Body of pancreas (tissue), 4 donors: ENCODE data around the gene CAMKMT. TPM values are rescaled to one million over a fixed set of nuclear protein-coding genes. Genes with fewer than 3 reads are reported as not detected.

Experiments used
- ATAC-seq: fragments of 150-250 bp; one replicate; pipeline ENCODE4 v1.9.1; 2016
- DNase-seq, 4 donors: peaks; one replicate each; pipeline ENCODE4 v3.0.0-alpha.2; 2019
- H3K27ac ChIP-seq, 4 donors: fragments of 200-600 bp; sonication (generic); 1 replicate in 3 of 4; 2 replicates in 1 of 4; pipeline versions ENCODE4 v1.5.1 to v1.6.1; 2016 to 2019; ENCODE audit warnings: mild to moderate bottlenecking in 1 of 4, mixed read lengths in 1 of 4, moderate library complexity in 1 of 4
- H3K27me3 ChIP-seq, 2 donors: fragments of 200-600 bp; sonication (generic); one replicate each; pipeline ENCODE4 v1.6.0; 2016; ENCODE audit warnings: mild to moderate bottlenecking in 1 of 2
- H3K36me3 ChIP-seq, 2 donors: fragments of 200-600 bp; sonication (generic); replicated peaks in 1 of 2; 2 replicates each; pipeline ENCODE4 v1.5.1; 2016; ENCODE audit warnings: low read depth in 2 of 2; ENCODE audit not compliant: insufficient read depth in 1 of 2
- H3K4me1 ChIP-seq: fragments of 200-600 bp; sonication (generic); one replicate; pipeline ENCODE4 v1.6.0; 2016
- H3K4me3 ChIP-seq, 2 donors: fragments of 200-600 bp; sonication (generic); 1 replicate in 1 of 2; 2 replicates in 1 of 2; pipeline ENCODE4 v1.5.1; 2016 to 2019
- H3K9me3 ChIP-seq, 3 donors: fragments of 200-600 bp; sonication (generic); 1 replicate in 2 of 3; 2 replicates in 1 of 3; pipeline ENCODE4 v1.5.1; 2016
- CTCF ChIP-seq, 7 experiments: fragments of 450-650 bp in 4 of 7; fragments of 200-600 bp in 3 of 7; sonication (generic) in 3 of 7; IDR thresholded peaks; one replicate each; pipeline ENCODE4 v1.5.1; 2016 to 2019; ENCODE audit warnings: antibody characterized with exemption in 7 of 7
- POLR2A ChIP-seq, 3 donors: fragments of 450-650 bp; IDR thresholded peaks; one replicate each; pipeline ENCODE4 v1.6.1; 2016; ENCODE audit warnings: antibody characterized with exemption in 3 of 3, mild to moderate bottlenecking in 2 of 3
- WGBS, 2 donors: methylation state at CpG; one replicate each; pipeline ENCODE4 v1.1.5; 2017; 5-methylcytosine and 5-hydroxymethylcytosine counted together
- intact Hi-C: fragments of 100-400 bp; cut with DNase I; formaldehyde crosslinking; loops from one replicate; pipeline ENCODE4 v1.15.1; 2023
- total RNA-seq, 2 donors: library from RNA; depleted of rRNA; stranded (reverse); fragments of >200 nt; gene quantifications; one replicate each; pipeline ENCODE4 v1.1.0, GENCODE V29; 2016

Gene CAMKMT
- total RNA-seq, 2 donors from 2014 or later, result 18.4 to 23.4 TPM

GRCh38 chr2:44618251-44619023 lies 256.7 kb downstream of the CAMKMT start:
- Histone ChIP-seq H3K27ac (no peak overlapping the region), H3K4me3 (no peak overlapping the region), H3K27me3 (no peaks in the 10 kb centered on the region), H3K9me3 (no peaks in the 10 kb centered on the region), H3K36me3 (no peaks in the 10 kb centered on the region), H3K4me1 (peaks cover 3% of the 10 kb centered on the region)
- WGBS, 2 donors, result 92 to 94% methylated on average over 5 of the region's 5 CpGs
- intact Hi-C loops, result no loop called here
- ATAC-seq (no peak), DNase-seq (no peak)
- no peak for TF ChIP-seq POLR2A (IDR thresholded peaks at IDR 0.05)
- no peak for TF ChIP-seq CTCF (IDR thresholded peaks at IDR 0.05)

DNA sequence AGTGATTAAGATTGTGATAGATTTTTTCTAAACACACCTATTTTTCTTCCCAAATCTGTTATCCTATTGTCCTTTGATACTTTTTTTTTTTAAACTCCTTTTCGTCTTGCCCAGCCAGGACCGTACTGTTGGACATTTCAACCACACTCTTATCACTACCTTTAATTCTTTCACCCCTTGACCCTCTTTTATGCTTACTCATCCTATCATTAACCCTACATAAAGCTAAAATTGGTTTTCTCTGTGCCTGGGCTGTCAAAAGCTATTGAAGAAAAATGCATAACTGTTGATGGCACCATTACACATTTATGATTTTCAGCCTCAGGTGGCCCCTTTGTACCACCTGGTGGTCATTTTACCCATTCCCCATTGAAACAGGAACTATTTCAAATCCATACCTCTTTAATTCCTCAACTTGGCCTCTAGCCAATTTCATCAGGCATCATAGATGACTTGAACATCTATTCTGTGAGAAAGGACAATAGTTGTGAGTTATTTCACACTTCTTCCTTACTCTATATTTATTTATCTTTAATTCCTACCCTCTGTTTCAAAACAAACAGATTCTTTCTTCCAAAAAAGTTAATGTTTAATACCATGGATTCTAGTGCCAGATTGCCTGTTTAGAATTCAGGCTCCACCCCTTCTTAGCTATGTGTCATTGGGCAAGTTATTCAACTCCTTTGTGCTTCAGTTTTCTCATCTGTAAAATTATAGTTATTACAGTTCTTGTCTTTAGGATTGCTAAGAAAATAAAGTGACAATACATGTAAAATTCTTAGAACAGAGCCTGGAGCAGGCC lies 258.6 kb downstream of the CAMKMT start:
- Histone ChIP-seq H3K27me3 (no peaks in the 10 kb centered on the region), H3K36me3 (no peaks in the 10 kb centered on the region), H3K4me3 (no peak overlapping the region), H3K9me3 (no peaks in the 10 kb centered on the region), H3K27ac (no peak overlapping the region), H3K4me1 (peaks cover 3% of the 10 kb centered on the region)
- DNase-seq (no peak), ATAC-seq (no peak)
- intact Hi-C loops, result no loop called here
- 72 to 78% methylated on average over 2 of the region's 2 CpGs for WGBS, 2 donors
- TF ChIP-seq CTCF (IDR thresholded peaks at IDR 0.05) (no peak), POLR2A (IDR thresholded peaks at IDR 0.05) (no peak)

DNA sequence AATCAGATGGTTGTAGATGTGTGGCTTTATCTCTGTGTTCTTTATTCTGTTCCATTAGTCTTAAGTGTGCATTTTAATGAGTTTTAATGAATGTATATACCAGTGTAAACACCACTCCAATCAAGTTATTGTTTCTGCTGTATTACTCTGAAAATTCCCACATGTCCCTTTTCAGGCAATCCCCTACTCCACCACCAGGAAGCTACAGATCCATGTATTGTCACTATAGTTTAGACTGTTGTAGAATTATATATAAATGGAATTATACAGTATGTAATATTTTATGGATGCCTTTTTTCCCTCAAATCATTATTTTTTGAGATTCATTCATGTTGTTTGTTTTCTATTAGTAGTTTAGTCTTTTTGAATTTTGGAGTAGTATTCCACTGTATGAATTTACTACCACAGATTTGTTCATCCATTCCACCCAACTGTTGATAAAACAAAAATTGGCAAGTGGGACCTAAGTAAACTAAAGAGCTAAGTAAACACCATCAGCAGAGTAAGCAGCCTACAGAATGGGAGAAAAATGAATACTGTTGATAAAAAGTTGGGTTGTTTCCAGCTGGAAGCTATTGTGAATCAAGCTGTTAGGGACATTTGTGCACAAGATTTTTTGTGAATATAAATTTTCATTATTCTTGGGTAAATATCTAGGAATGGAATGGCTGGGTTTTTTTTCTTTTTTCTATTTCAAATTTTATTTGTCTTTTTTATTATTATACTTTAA lies 262.0 kb downstream of the CAMKMT start:
- intact Hi-C loops, result no loop called here
- no peaks in the 10 kb centered on the region for H3K27me3 ChIP-seq
- no peak overlapping the region for H3K4me3 ChIP-seq

DNA sequence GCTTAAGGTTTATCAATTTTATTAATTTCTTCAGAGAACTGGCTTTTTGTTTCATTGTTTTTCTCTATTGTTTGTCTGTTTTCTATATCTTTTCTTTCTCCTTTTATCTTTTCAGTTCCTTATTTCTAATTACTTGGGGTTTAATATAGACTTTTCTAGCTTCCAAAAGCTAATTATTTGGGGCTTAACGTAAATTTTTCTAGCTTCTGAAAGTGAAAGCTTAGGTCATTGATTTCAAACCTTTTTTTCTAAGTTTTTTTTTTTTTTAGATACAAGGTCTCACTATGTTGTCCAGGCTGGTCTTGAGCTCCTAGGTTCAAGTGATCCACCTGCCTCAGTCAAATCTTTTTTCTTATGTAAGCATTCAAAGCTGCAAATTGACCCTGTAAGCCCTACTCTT lies 266.6 kb downstream of the CAMKMT start:
- Histone ChIP-seq H3K36me3 (no peaks in the 10 kb centered on the region), H3K4me1 (no peaks in the 10 kb centered on the region), H3K27me3 (no peaks in the 10 kb centered on the region), H3K27ac (no peak overlapping the region), H3K9me3 (no peaks in the 10 kb centered on the region), H3K4me3 (no peak overlapping the region)
- no peak for ATAC-seq
- 96 to 98% methylated on average over 1 of the region's 1 CpG for WGBS, 2 donors
- TF ChIP-seq CTCF (IDR thresholded peaks at IDR 0.05), result no peak
- TF ChIP-seq POLR2A (IDR thresholded peaks at IDR 0.05), result no peak
- intact Hi-C loops, result no loop called here
- DNase-seq, result no peak

More for the DNA sequence above, 262.0 kb downstream of the CAMKMT start:
- Histone ChIP-seq H3K27ac (no peak overlapping the region), H3K9me3 (no peaks in the 10 kb centered on the region), H3K36me3 (no peaks in the 10 kb centered on the region), H3K4me1 (peaks cover 3% of the 10 kb centered on the region)
- ATAC-seq, result no peak
- TF ChIP-seq CTCF (IDR thresholded peaks at IDR 0.05) (no peak), POLR2A (IDR thresholded peaks at IDR 0.05) (no peak)
- DNase-seq, result no peak
